GM19324 (cell line): Measurements from ENCODE around the gene GADD45G.

Source experiments
- ATAC-seq: cut with Tn5 transposase; IDR thresholded peaks from one replicate; pipeline ENCODE4 v1.9.1; 2021; ENCODE audit warnings: mild to moderate bottlenecking, moderate library complexity; ENCODE audit not compliant: unreplicated experiment, low FRiP score

The GADD45G gene

GRCh38 chr9:89626741-89627265 lies 22.0 kb downstream of the GADD45G start:
- no peak for ATAC-seq

GRCh38 chr9:89628601-89629000 lies 23.8 kb downstream of the GADD45G start:
- ATAC-seq, result no peak

DNA sequence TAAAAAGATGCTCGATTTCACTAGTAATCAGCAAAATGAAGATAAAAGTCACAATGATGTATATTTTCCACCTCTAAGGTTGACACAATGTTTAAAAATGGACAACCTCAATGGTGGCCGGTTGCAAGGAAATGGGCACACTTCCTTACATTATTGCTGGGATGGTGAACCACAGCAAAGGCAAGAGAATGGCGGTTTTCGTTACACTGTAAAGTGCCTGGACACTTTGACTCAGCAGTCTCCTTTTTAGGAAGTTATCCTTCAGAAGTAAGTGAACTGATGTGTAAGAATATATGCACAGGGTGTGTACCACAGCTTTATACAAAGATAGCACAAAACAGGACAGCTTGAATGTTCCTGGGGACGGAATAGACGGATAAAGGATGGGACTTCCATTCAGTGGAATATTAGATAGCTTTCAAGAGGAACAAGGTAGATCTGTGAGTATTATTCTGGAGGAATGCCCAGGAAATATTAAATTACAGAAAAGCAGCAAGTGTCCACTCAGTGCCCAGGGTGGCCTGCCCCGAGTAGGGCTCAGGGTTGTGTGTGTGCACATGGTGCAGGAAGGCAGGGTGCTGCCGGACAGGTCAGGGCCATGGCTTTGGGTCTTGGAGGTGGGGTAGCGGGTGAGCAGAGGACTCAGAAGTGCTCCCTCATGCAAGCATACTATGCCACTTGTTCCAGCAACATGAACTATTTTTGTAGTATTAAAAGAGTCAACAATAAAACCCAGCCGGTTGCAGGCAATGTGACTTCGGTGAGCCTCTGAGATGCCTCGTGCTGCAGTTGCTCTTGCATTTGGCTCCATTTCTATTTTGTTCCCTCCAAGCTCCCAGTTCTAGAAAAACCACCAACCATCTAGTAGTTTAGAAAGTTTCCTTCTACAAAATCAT lies 24.5 kb downstream of the GADD45G start:
- ATAC-seq, result no peak

DNA sequence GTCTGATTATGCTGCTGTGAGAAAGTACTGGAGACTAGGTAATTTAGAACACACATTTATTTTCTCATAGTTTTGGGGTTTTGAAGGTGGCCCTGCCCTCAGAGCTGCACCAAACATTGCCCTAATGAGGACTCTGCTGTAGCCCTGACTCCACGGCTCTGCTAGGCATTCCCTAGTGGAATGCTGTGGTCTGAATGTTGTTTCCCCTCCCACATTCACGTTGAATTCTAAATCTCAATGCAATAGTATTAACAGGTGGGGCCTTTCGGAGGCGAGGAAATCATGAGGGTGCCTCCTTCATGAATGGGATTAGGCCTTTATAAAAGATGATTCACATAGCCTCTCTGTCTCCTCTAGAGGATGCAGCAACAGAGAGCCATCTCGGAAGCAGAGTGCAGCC lies 25.7 kb downstream of the GADD45G start:
- no peak for ATAC-seq

DNA sequence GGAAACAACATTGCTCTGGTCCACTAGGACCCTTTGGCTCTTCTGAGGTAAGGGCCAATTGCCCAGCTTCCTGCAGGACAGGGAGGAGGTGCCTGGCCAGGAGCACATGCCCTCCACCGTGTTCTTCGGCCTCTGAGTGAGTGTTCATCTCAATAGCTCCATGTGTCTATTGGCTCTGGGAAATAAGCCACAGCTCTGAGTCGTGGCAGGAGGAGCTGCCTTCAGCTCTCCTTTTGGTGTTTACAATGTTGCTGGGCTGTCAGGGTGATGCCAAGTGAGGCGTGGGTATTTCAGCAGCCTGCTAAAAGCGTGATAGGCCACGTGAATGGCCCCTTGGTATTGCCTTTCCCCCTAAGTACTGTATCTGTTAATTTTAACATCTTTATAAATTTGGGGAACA lies 26.6 kb downstream of the GADD45G start:
- no peak for ATAC-seq

- ATAC-seq, result no peak
Observed at GRCh38 chr9:89632192-89632733, 27.5 kb downstream of the GADD45G start.

DNA sequence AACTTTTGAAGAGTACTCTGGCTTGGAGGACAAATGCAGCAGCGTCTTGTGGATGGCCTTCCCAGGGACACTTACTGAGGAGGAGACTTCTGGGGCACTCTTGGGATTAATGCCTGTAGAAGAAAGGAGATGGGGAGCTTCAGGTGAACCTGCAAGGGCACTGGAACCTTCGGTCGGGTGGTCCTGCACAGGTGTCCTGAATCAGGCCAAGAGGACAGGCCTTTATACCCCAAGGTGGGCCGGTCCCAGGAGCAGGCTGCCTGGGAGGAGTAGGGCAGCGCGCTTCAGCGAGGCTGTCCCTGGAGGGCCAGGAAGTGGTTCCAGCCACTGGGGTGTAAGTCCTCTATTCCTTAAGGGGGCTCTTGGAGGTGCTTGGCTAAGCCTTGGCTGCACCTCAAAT lies 27.9 kb downstream of the GADD45G start:
- no peak for ATAC-seq

- ATAC-seq, result no peak
Observed at GRCh38 chr9:89633404-89633803, 28.6 kb downstream of the GADD45G start.

- ATAC-seq, result no peak
Observed at GRCh38 chr9:89633920-89634319, 29.1 kb downstream of the GADD45G start.

DNA sequence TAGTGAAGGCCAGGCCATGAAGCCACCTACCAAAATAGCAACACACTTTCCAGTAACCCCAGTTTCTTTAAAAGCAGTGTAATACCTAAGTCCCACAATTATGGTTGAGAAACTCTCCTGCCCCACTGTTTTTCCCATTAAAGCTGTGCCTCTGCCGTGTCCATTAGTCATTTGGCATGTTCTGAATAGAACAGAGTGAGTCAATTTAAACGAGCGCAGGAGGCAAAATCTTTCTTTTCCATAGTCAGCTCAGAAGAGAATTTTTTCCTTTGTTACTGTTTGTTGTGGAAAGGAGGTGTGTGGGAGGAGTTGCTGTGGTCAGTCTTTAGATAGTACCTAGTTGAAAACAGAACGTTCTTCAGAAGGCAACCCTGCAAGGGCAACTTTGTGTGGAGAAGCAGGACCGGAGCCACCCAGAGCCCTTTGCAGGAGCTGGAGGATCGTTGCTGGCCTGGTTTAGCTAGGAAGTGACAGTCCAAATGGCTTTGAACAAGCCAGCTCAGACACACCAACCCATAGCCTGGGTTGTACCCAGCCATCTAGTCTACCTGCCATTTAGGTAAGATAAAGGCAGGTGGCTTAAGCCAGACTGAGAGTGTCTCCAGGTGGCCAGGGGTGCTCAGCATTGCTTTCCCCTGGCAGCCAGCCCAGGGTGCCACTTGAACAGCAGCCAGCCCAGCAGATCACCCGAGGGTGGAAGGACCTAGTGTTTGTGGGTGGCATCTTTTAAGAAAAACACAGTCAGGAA lies 30.4 kb downstream of the GADD45G start:
- no peak for ATAC-seq

GRCh38 chr9:89635816-89636215 lies 31.0 kb downstream of the GADD45G start:
- no peak for ATAC-seq

DNA sequence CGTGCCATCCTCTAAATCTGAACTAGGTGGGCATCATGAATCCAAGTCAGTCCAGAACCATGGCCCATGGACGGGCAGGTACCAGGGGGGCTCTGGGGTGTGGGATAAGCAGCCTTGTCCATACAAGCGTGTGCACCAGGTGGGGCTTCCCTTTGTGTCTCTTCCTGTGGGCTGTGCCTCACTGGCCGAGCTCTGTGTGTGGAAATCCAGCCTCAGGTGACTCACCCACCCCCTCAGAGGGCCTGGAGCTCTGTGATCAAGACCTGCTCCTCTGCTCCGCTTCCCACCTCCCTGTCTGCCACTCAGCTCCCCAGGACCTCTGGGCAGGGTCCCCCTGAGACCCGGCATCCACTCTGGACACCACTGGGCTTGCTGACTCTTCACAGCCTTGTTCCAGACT lies 33.0 kb downstream of the GADD45G start:
- ATAC-seq, result no peak

DNA sequence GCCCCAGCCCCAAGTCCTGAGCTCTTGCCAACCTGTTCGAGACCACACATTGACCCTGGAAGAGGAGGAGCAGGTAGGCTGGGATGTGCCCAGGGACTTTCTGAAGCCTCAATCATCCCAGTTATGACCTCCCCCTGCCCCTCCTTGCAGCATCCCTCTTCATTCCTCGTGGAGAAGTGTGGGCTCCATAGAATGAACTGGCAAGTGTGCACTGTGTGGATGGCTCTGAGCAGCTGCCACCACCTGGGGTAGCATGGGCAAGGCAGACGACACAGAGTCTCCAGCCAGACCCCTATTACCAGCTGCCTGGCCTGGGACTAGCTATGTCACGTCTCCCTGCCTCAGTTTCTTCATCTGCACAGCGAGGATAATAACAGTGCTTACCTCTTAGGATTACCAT lies 33.5 kb downstream of the GADD45G start:
- ATAC-seq, result no peak

GRCh38 chr9:89638893-89639292 lies 34.1 kb downstream of the GADD45G start:
- ATAC-seq, result no peak

DNA sequence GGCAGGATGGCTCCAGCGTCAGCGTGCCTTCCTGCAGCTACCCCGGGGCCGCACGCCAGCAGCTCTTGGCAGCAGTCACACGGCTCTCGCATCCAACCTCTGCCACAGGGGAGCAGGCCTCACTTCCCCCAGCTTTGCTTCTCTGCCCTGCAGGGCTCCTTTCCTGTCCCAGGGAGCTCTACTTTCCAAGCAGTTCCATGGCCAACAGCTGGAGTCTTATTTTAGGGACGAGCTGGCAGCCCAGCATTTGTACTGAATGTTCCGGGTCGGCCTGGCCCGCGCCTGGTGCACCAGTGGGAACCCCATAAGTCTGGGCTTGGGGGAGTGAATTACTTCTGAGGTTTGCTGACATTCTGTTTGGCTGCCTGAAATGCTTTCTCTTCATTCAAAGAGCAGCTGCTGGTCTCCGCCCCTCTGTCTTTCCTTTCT lies 34.6 kb downstream of the GADD45G start:
- ATAC-seq, result no peak

DNA sequence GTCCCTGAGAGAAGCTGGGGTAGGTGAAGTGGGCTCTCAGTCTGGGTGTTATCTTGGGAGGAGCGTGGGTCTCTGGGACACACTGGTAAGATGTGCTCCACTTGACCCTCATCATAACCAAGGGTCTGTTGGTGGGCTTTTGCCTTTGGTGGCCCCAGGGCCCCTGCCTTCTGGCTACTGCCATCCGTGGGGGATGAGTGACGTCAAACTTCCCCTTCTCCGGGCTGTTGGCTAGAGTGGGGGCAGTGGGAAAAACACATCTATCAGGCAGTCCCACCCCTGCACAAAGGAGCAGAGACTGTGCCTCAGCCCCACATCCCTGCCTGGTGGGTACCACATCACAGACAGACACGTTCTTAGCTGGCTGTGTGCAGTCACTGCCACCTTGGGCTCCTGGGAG lies 35.1 kb downstream of the GADD45G start:
- no peak for ATAC-seq

GRCh38 chr9:89640361-89640760 lies 35.5 kb downstream of the GADD45G start:
- ATAC-seq, result no peak

DNA sequence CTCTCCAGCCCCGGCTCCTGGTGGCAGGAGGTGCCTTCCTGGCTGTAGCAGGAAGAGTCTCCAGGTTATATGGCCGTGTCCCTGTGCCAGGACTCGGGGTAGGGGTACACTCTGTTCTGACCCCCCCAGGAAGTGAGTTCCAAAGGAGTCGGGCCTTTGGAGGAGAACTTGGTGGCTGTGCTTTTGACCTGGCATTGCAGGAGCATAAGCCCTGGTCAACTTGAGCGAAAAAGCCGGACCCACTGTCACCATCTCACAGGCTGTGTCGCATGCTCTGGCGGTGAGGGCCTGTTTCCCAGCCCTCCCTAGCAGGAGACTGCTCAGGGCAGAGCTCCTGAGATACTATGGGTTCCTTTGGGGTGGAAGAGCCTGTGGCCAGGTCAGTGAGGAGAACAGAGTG lies 36.0 kb downstream of the GADD45G start:
- ATAC-seq, result no peak

DNA sequence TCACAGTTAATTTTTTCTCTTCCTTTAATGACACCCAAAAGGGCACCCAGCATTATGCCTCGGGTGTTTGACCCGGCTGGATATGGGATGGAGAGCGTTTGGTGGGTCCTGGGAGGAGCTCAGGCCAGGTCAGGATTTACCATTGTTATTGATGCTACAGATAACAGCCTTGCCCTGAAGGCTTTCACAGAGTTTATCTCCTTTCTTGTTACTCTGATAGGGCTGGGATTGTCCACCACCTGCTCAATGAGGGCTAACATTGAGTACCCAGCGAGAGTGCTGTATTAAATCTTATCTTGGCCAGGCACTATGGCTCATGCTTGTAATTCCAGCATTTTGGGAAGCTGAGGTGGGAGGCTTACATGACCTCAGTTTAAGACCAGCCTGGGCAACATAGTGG lies 37.2 kb downstream of the GADD45G start:
- no peak for ATAC-seq

DNA sequence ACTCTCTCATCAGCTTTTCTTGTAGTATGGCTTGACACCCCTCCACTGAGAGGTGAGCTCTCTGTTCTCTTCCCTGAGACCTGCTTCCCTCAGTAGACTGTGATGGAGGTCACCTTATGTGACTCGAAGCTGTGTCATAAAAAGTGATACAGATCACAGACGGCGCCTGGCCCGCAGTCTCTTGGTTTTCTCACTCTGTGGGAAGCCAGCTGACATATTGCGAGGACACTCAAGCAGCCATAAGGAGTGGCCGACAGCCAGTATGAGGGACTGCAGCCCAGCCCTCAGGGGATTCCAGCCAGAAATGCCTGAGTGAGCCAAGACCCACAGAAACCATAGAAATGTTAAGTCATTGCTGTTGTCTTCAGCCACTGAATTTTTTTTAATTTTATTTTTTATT lies 38.0 kb downstream of the GADD45G start:
- ATAC-seq, result no peak

GRCh38 chr9:89646189-89646939 lies 41.6 kb downstream of the GADD45G start:
- no peak for ATAC-seq
